Uterus (tissue), 2 donors: ENCODE results near the gene SPI1.
"Not testable (repeated sequence)": the region's sequence is repeated elsewhere in the genome, so short reads cannot be mapped to it uniquely, and the experiment has no call there.

Experiments used
- POLR2A ChIP-seq, 2 donors: fragments of 450-650 bp; IDR thresholded peaks; one replicate each; pipeline ENCODE4 v1.6.1; 2016; ENCODE audit warnings: antibody characterized with exemption in 2 of 2, mild to moderate bottlenecking in 1 of 2, moderate library complexity in 1 of 2
- TF ChIP-seq, protein P1 (sequence below), 4 experiments: fragments of 200-600 bp in 2 of 4; fragments of 450-650 bp in 2 of 4; sonication (generic) in 2 of 4; IDR thresholded peaks; one replicate each; pipeline ENCODE4 v1.5.1; 2016 to 2019; ENCODE audit warnings: antibody characterized with exemption in 4 of 4, mild to moderate bottlenecking in 2 of 4, moderate library complexity in 1 of 4

DNA sequence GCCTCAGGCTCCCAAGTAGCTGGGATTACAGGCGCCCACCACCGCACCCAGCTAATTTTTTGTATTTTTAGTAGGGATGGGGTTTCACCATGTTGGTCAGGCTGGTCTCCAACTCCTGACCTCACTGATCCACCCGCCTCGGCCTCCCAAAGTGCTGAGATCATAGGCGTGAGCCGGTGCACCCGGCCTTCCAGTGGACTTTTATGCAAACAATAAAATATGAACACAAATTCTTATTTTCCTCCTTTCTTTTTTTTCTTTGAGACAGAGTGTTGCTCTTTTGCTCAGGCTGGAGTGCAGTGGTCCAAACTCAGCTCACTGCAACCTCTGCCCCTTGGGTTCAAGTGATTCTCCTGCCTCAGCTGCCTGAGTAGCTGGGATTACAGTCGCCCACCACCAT is 61.8 kb downstream of the SPI1 start:
- TF ChIP-seq, protein P1, sequence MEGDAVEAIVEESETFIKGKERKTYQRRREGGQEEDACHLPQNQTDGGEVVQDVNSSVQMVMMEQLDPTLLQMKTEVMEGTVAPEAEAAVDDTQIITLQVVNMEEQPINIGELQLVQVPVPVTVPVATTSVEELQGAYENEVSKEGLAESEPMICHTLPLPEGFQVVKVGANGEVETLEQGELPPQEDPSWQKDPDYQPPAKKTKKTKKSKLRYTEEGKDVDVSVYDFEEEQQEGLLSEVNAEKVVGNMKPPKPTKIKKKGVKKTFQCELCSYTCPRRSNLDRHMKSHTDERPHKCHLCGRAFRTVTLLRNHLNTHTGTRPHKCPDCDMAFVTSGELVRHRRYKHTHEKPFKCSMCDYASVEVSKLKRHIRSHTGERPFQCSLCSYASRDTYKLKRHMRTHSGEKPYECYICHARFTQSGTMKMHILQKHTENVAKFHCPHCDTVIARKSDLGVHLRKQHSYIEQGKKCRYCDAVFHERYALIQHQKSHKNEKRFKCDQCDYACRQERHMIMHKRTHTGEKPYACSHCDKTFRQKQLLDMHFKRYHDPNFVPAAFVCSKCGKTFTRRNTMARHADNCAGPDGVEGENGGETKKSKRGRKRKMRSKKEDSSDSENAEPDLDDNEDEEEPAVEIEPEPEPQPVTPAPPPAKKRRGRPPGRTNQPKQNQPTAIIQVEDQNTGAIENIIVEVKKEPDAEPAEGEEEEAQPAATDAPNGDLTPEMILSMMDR (IDR thresholded peaks at IDR 0.05) = not testable (repeated sequence)
- not testable (repeated sequence) for TF ChIP-seq POLR2A (IDR thresholded peaks at IDR 0.05)
